GM12891 (cell line): ENCODE results near the gene SDR9C7.

ENCODE experiments used
- PAX5 ChIP-seq: IDR thresholded peaks from 2 replicates; pipeline ENCODE4 v1.6.1; 2011; ENCODE audit warnings: low read length, moderate library complexity, mild to moderate bottlenecking; ENCODE audit not compliant: insufficient read depth, severe bottlenecking
- POLR2A ChIP-seq: IDR thresholded peaks from 2 replicates; pipeline ENCODE4 v1.6.1; 2011; ENCODE audit warnings: low read depth, low read length, control low read depth
- POLR2AphosphoS5 ChIP-seq: IDR thresholded peaks from 2 replicates; pipeline ENCODE4 v1.6.1; 2011; ENCODE audit warnings: low read depth, low read length, control low read depth
- SPI1 ChIP-seq: IDR thresholded peaks from 2 replicates; pipeline ENCODE4 v1.6.1; 2011; ENCODE audit warnings: low read depth, low read length, control low read depth

DNA sequence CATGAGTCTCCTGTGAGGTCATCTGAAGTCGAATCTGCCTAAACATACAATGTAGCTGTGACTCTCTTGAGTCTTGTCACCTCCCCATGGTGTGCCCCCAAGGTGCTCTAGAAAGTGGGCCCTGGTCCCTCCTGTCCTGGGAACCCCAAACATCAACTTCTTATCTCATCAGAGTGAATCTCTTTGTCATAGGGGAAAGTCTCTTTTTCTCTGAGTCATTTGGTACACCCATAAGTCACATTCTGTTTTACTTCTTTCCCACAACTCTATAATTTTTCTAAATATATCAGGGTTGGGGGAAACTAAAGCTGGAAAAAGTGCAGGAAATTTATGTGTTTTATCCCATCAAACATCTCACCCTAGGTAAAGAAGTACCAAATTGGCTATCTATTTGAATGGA, 12.9 kb downstream of the SDR9C7 start:
- TF ChIP-seq PAX5 (no peak), POLR2A (no peak), POLR2AphosphoS5 (no peak), SPI1 (no peak)
